ENCODE results near the gene DNM3.

Gene DNM3

DNA sequence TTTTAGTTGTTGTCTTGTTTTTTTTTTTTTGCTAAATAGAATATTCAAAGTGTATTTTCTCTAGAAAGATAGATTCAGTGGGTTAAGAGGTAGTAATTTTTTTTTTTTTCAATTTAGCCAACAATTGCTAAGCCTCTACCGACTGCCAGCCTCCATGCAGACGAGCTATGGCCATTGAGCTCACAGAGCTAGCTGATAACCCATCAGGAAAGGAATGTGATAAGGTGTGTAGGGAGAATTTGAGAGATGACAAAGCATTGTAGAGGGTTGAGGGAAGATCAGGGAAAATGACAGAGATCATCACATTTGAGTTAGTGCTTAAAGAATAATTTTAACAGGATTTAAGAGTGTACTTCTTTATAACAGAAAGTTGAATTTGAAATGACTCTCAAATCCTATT, 30.6 kb downstream of the DNM3 start:
- TF ChIP-seq, protein P1, sequence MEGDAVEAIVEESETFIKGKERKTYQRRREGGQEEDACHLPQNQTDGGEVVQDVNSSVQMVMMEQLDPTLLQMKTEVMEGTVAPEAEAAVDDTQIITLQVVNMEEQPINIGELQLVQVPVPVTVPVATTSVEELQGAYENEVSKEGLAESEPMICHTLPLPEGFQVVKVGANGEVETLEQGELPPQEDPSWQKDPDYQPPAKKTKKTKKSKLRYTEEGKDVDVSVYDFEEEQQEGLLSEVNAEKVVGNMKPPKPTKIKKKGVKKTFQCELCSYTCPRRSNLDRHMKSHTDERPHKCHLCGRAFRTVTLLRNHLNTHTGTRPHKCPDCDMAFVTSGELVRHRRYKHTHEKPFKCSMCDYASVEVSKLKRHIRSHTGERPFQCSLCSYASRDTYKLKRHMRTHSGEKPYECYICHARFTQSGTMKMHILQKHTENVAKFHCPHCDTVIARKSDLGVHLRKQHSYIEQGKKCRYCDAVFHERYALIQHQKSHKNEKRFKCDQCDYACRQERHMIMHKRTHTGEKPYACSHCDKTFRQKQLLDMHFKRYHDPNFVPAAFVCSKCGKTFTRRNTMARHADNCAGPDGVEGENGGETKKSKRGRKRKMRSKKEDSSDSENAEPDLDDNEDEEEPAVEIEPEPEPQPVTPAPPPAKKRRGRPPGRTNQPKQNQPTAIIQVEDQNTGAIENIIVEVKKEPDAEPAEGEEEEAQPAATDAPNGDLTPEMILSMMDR (IDR thresholded peaks at IDR 0.05; ENCODE audit: extremely low read depth, missing control alignments) = no peak
- DNase-seq (ENCODE audit: low spot score) = no peak

GRCh38 chr1:171872430-171872829, 31.1 kb downstream of the DNM3 start:
- TF ChIP-seq, protein P1 (IDR thresholded peaks at IDR 0.05; ENCODE audit: extremely low read depth, missing control alignments) = no peak
- no peak for DNase-seq (ENCODE audit: low spot score)

- TF ChIP-seq, protein P1 (IDR thresholded peaks at IDR 0.05; ENCODE audit: extremely low read depth, missing control alignments) = no peak
- DNase-seq (ENCODE audit: low spot score) = no peak
Measured at GRCh38 chr1:171873664-171874063, 32.4 kb downstream of the DNM3 start.

DNA sequence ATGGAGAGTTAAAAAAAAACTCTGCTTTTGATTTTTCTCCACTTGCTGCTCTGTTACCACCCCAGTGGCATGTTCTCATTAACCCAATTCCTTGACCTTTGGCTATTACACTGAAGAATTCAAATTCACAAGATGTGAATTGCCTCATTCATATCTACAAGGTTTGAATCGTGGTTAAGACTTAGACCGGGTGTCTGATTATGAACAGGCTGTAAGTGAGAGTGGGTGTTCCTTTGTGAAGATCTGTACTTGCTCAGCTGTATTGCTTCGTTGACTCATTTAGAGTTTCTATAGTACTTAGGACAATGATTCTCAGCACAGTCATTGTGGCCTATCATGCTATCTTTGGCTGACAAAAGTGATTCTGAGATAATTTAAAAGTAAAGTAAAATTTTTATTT, 36.4 kb downstream of the DNM3 start:
- peak; percentile 29 for DNase-seq (ENCODE audit: low spot score)
- TF ChIP-seq, protein P1 (IDR thresholded peaks at IDR 0.05; ENCODE audit: extremely low read depth, missing control alignments) = no peak

GRCh38 chr1:171879556-171879955, 38.3 kb downstream of the DNM3 start:
- TF ChIP-seq, protein P1 (IDR thresholded peaks at IDR 0.05; ENCODE audit: extremely low read depth, missing control alignments) = no peak

DNA sequence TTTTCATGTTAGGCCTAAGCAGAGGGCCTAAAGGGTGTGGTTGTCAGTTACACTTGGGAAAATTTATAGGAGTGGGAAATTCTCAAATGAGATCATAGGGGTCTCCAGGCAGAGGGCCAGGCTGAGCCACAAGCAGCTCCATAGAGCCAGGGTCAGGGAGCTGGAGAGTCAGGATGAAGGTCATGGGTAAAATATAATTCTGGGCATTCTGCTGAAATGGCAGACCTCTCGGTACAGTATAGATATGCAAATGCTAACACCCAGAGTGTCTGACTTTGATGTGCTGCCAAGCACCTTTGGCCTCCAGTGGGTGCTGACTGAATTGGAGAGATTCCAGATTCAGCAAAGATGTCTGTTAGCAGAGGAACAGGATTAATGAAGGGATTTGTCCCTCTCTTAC, 40.1 kb downstream of the DNM3 start:
- TF ChIP-seq, protein P1 (IDR thresholded peaks at IDR 0.05; ENCODE audit: extremely low read depth, missing control alignments) = no peak
- no peak for DNase-seq (ENCODE audit: low spot score)

More at GRCh38 chr1:171879556-171879955, 38.3 kb downstream of the DNM3 start:
- DNase-seq (ENCODE audit: low spot score) = no peak

DNA sequence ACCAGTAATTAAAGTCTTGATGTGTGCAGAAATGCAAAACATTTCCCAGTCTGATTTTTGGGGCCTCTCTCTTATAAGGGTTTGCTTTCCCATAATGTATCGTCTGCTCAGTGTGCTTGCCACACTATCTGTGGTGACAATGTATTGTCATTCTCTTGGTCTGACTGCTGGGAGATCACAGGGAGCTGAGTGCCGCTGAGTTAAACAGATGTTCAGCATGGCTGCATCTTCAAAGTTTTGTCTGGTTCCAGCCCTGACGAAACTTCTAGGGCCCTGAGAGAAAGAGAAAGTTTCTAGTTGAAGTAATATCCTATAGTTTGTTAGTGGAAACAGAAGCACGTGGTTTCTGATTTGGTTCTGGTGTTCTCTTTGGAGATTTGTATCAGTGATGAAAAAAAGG, 42.6 kb downstream of the DNM3 start:
- DNase-seq (ENCODE audit: low spot score) = peak; percentile 14
- TF ChIP-seq, protein P1 (IDR thresholded peaks at IDR 0.05; ENCODE audit: extremely low read depth, missing control alignments) = no peak
